Measurements from ENCODE around the gene MPG. TPM values are rescaled to one million over a fixed set of nuclear protein-coding genes. Genes with fewer than 3 reads are reported as not detected.

MPG gene
- total and polyA plus RNA-seq, 2 of the 8 experiments (the other 6 are each of a cell fraction or from before 2014, with no cell fraction given), result 37.6 to 83.7 TPM

DNA sequence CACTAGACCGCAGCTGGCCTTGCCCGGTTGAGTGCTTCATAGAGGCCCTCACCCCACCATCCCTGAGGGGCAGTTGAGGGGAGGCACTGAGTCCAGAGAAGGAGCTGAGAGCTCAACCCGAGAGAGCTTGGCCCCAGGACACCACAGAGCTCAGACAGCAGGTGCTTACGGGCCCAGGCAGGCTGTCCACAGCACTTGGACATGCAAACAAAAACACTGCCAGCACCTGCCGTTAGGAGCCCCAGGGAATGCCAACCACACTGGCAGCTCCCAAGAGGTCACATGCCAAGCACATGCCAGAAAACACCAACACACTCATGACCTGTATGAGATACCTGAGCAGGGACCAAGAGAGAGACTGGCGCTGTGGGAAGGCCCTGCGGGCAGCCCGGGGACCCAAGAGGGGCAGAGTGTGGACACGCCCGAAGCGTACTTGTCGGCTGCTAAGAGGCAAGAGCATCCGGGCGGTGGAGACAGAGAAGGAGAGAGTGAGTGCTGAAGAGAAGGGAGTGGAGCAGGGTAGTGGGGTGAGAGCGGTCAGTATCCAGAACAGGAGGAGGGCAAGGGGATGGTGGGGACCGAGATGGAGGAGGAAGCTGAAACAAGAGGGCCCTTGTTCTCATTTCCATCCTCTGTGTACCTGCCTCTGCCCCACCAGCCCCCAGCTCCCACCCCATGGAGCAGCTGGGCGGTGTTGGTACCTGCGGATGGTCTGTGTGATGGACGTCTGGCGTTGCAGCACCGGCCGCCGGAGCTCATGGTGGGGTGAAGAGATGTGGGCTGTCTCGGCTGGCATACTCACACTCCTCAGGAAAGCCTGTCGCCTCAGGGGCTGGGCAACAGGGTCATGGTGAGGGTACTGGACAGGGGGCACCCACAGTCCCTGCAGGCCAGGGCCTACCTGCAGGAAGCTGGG is 13.8 kb upstream of the MPG start (continued):
- TF ChIP-seq, protein P1, sequence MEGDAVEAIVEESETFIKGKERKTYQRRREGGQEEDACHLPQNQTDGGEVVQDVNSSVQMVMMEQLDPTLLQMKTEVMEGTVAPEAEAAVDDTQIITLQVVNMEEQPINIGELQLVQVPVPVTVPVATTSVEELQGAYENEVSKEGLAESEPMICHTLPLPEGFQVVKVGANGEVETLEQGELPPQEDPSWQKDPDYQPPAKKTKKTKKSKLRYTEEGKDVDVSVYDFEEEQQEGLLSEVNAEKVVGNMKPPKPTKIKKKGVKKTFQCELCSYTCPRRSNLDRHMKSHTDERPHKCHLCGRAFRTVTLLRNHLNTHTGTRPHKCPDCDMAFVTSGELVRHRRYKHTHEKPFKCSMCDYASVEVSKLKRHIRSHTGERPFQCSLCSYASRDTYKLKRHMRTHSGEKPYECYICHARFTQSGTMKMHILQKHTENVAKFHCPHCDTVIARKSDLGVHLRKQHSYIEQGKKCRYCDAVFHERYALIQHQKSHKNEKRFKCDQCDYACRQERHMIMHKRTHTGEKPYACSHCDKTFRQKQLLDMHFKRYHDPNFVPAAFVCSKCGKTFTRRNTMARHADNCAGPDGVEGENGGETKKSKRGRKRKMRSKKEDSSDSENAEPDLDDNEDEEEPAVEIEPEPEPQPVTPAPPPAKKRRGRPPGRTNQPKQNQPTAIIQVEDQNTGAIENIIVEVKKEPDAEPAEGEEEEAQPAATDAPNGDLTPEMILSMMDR (IDR thresholded peaks at IDR 0.05; ENCODE audit: control extremely low read depth in 1 of 3, insufficient read depth in 1 of 3, low read depth in 1 of 3, low read length in 3 of 3), result no peak
- no peak for TF ChIP-seq POLR2AphosphoS5 (IDR thresholded peaks at IDR 0.05; ENCODE audit: low read depth, low read length)
- no peak for TF ChIP-seq JUN (IDR thresholded peaks at IDR 0.05; ENCODE audit: low read depth, low read length)
- TF ChIP-seq YY1 (IDR thresholded peaks at IDR 0.05; ENCODE audit: low read depth, low read length), result no peak
- TF ChIP-seq POU5F1 (IDR thresholded peaks at IDR 0.05; ENCODE audit: low read depth, low read length), result no peak
- no peak for TF ChIP-seq TCF12 (IDR thresholded peaks at IDR 0.05; ENCODE audit: low read depth, low read length)
- TF ChIP-seq ASH2L (IDR thresholded peaks at IDR 0.05; ENCODE audit: low read length), result no peak
- TF ChIP-seq, protein P2, sequence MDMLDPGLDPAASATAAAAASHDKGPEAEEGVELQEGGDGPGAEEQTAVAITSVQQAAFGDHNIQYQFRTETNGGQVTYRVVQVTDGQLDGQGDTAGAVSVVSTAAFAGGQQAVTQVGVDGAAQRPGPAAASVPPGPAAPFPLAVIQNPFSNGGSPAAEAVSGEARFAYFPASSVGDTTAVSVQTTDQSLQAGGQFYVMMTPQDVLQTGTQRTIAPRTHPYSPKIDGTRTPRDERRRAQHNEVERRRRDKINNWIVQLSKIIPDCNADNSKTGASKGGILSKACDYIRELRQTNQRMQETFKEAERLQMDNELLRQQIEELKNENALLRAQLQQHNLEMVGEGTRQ (IDR thresholded peaks at IDR 0.05; ENCODE audit: low read length), result no peak

Measured in H1 (cell line).